ENCODE results near the gene DOLK.
"Not testable (repeated sequence)": the region's sequence is repeated elsewhere in the genome, so short reads cannot be mapped to it uniquely, and the experiment has no call there.

DOLK gene

GRCh38 chr9:128947527-128948301 lies at the start of gene DOLK, which contains the start of gene NUP188:
DOLK (minus strand) TSS chr9:128947603; CDS start chr9:128947303, 300 bp downstream.
NUP188 (plus strand) TSS chr9:128947699; CDS start chr9:128947720, 21 bp downstream.
- peak; percentile 100 for DNase-seq

GRCh38 chr9:128995791-128996190 lies 48.4 kb upstream of the DOLK start:
- no peak for DNase-seq

DNA sequence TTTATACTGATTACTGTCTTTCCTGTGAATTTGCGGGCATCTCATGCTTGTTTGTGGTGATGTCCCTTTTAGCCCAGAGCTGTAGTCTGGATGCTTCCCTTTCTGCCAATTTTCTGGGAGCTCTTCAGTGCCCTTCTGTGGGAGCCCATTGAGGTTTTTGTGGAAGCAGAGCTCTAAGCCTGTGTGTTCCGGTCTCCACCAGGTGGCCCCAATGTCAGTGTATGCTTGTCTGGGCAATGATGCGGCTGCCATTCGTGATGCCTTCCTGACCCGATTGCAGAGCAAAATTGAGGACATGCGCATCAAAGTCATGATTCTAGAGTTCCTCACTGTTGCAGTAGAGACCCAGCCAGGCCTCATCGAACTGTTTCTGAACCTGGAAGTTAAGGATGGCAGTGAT lies 45.6 kb upstream of the DOLK start:
- no peak for DNase-seq

GRCh38 chr9:128987805-128988204 lies 40.4 kb upstream of the DOLK start:
- DNase-seq, result no peak

- no peak for DNase-seq
Measured at GRCh38 chr9:128986671-128987070, 39.3 kb upstream of the DOLK start.

GRCh38 chr9:128983536-128983935 lies 36.1 kb upstream of the DOLK start:
- no peak for DNase-seq

DNA sequence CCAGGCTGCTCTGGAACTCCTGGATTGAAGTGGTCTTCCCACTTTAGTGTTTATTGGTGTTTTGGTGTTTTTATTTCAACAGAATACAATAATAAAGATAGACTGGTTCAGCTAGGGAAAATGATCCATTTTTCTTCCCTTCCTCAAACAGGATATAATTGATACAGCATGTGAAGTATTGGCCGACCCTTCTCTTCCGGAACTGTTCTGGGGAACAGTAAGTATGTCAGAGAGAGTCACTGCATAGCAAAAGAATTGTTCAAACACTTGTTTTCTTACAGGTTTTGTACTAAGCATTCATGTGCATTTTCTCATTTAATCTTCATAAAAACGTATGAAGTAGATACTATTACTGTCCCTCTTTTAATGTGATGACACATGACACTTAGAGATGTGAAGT lies 31.7 kb upstream of the DOLK start:
- no peak for DNase-seq

DNA sequence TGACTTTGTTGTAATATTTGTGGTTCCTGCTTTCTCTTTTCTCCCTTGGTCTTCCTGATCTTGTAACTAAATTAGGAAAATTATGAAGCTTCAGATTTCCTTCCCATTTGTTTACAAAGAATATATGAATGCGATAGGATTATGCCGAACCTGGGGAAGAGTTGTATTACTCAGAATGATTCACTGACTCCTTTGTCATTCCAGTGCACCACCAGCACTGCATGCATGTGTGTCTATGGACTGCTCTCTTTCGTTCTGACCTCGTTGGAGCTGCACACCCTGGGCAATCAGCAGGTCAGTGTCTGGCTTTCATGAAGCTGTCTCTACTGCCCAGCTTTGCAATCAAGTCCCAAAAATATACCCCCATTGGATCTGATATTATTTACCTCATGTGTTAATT lies 25.6 kb upstream of the DOLK start:
- DNase-seq, result no peak

- no peak for DNase-seq
Measured at GRCh38 chr9:128969491-128969890, 22.1 kb upstream of the DOLK start.

DNA sequence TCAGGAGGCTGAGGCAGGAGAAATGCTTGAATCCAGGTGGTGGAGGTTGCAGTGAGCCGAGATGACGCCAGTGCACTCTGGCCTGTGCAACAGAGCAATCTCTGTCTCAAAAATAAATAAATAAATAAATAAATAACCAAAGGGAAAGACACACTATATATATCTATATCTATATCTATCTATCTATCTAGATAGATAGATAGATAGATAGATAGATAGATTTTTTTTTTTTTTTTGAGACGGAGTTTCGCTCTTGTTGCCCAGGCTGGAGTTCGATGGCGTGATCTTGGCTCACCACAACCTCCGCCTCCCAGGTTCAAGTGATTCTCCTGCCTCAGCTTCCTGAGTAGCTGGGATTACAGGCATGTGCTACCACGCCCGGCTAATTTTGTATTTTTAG lies 14.0 kb upstream of the DOLK start:
- DNase-seq, result not testable (repeated sequence)

DNA sequence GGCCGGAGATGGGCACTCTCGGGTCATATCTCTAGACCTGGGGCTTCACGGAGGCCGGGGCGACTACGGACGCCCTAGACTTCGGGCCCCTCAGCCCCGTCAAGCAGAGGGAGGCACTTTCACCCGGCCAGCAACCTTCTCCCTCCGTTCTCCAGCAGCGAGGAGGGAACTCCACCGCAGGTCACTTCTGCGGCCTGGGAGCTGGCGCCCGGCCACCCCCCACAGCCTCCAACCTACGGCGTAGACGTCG lies 201 bp downstream of the DOLK start:
- DNase-seq, result no peak

DNA sequence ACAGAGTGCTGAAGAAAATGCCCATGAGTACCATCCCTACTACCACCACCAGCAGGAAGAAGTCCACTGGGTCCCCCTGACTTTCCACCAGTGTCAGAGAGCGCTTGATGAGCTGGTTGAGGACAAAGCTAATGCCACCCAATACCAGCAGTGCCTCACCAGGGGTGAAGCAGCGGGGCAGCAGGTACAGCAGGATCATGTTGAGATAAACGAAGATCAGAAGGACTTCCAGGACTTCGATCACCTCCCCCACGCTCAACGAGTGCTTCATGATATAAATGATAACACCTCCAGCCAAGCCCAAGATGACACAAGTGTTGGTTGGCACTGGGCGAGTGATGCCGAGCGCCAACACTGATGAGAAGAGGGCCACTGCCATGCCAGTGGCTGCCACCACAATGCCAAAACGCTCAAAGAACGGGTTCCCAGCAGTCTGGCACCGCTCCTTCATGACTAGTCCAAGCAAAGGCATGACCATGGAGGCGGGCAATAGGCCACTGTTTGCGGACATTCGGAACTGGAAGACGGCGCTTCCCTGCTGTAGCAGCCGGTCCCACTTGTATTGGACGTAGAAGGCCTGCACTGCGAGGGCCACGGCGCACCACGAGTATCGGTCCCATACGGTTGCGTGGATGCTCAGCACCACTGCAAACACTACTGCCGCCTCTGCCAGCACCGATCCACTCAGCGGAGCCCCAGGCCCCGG lies 679 bp downstream of the DOLK start:
- peak; percentile 37 to 39 for DNase-seq

DNA sequence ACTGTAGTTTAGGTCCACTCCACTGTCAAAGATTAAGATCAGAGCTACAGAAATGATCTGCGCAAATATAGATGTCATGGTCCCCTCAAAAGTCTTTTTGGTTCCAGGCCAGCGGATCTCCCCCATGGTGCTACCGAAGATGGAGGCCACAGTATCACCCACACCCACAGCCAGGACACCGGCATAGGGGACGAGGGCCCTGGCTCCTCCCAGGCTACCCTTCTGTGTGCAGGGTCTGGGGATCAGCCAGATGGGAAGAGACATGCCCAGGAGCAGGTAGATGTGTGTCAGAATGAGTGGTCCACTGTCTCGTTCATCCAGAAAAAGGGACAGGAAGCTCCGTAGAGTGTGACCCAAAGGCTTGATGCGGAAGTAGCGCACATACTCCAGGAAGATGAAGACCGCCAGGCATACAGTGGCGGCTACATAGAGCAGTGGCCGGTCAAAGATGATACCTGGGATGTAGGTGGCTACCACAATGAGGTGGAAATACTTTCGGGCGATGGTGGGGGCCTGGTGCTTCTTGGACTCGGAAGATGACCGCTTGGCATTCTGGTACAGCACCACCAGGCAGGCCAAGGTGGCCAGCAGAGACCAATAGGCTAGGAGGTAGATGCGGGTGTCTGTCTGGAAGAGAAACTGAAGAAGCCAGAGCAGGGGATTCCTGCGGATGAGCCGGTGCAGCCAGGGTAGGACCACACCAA lies 1.5 kb downstream of the DOLK start:
- no peak for DNase-seq

GRCh38 chr9:128944966-128945365 lies 2.4 kb downstream of the DOLK start:
- DNase-seq, result not testable (repeated sequence)

DNA sequence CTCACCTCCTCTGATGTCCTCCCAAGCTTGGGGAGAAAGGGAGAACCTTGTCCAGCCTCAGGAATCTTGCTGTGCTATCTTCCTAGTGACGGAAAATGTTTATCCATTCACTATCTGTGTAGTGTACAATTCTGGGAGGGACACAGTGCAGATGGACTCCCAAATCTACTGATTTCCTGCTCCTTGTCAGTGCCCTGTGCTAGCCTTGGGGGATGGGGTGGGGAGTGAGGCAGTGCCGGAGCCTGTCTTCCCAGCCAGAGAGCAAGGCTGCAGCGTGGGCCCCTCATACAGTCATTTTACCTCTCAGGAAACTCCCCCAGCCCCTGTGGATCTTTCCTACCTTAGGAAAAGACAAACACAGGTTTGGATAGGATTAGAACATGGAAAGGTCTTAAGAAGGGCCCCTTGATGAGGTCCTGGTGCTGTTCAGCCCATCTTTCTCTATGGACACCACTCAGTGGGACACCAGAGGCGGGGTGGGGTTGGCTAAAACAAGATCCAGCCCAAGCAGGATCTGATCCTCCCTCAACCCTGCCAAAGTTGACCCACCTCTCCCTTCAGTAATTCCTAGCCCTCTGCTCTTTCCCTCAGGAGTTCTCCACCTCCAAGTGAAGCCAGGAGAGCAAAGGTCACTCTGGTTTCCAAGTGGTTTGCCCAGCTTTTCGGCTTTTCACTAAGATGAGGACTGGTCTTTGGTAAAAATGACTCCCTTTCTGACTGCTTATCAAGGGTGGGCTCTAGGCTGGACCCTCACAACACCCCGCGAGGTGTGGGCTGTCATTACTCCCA lies 3.4 kb downstream of the DOLK start:
- DNase-seq, result no peak

- DNase-seq, result no peak
Measured at GRCh38 chr9:128940946-128941755, 6.3 kb downstream of the DOLK start.

DNA sequence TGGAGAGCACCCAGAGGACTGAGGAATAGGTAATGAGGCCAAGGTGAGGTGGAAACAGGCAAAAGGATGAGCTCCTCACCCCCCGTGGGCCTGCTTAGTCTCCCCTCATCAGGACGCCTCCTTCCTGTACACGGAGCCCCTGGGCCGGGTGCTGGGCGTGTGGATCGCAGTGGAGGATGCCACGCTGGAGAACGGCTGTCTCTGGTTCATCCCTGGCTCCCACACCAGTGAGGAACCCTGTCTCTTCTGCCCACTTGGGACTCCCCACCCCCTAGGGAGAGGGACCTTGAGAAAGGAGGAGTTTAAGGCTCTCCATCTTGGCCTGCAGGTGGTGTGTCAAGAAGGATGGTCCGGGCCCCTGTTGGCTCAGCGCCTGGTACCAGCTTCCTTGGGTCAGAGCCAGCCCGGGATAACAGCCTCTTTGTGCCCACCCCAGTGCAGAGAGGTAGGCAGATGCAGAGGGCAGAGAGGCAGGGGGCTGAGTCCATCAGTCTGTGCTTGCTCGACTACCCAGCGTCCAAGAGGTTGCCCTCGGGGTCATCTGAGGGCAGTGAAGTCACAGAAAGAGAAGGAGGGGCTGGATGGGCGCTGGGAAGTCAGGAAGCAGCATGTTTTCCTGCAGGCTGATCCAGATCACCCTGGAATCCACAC lies 7.0 kb downstream of the DOLK start:
- DNase-seq, result no peak

GRCh38 chr9:128937310-128938165 lies 9.9 kb downstream of the DOLK start:
- no peak for DNase-seq

GRCh38 chr9:128936171-128936865 lies 11.1 kb downstream of the DOLK start:
- DNase-seq, result no peak

- no peak for DNase-seq
Measured at GRCh38 chr9:128933731-128934130, 13.7 kb downstream of the DOLK start.

Measured in stimulated activated CD4-positive, alpha-beta T cell treated with anti-CD3 and anti-CD28 coated beads, Interleukin-2, amount 100 ng/mL, for 24 hours (primary cell).